Neural cell (in vitro differentiated cells): ENCODE results near the gene SMIM7.

Source experiments
- CTCF ChIP-seq: fragments of 450-650 bp; IDR thresholded peaks from 2 replicates; pipeline ENCODE4 v1.5.1; 2014; ENCODE audit warnings: antibody characterized with exemption, mild to moderate bottlenecking, moderate library complexity; ENCODE audit not compliant: poor library complexity, severe bottlenecking
- EP300 ChIP-seq: fragments of 450-650 bp; conservative IDR thresholded peaks from 2 replicates; pipeline ENCODE4 v1.6.1; 2014; ENCODE audit warnings: antibody characterized with exemption, mild to moderate bottlenecking, moderate library complexity; ENCODE audit not compliant: poor library complexity, severe bottlenecking
- EZH2 ChIP-seq: fragments of 200-600, 300-800 bp; shearing (Covaris generic), sonication (generic); IDR thresholded peaks from 2 replicates; pipeline ENCODE4 v1.6.1; 2014; ENCODE audit warnings: antibody characterized with exemption, low read length, borderline replicate concordance, mild to moderate bottlenecking; ENCODE audit not compliant: insufficient read depth, poor library complexity, severe bottlenecking
- RAD21 ChIP-seq: fragments of 450-650 bp; conservative IDR thresholded peaks from 2 replicates; pipeline ENCODE4 v1.6.1; 2014; ENCODE audit warnings: antibody characterized with exemption, mild to moderate bottlenecking, moderate library complexity
- REST ChIP-seq: IDR thresholded peaks from 2 replicates; pipeline ENCODE4 v1.6.1; 2012; ENCODE audit warnings: borderline replicate concordance

- TF ChIP-seq CTCF (no peak), EZH2 (no peak), EP300 (no peak), RAD21 (no peak), REST (no peak)
These were observed 22.6 kb upstream of the SMIM7 start for GRCh38 chr19:16682539-16682938.
